WTC11 (cell line): ENCODE data around the gene ZNF780B. TPM values are rescaled to one million over a fixed set of nuclear protein-coding genes. Genes with fewer than 3 reads are reported as not detected.

Experiments
- ATAC-seq: fragments of 200-7000 bp; cut with Tn5 transposase; 2 replicates; pipeline ENCODE4 v1.10.0; 2021; ENCODE audit warnings: mild to moderate bottlenecking, moderate library complexity
- CTCF ChIA-PET: fragments of 300-600 bp; sonication (Branson Sonifier 250); formaldehyde crosslinking; loops from one replicate; lab custom pipeline; 2021; ENCODE audit warnings: antibody characterized with exemption; lab: Charles Lee
- POLR2A ChIA-PET: fragments of 350-600 bp; sonication (Branson Sonifier 250); formaldehyde crosslinking; loops from one replicate; lab custom pipeline; 2021; ENCODE audit warnings: antibody characterized with exemption; lab: Charles Lee
- DNase-seq: peaks from one replicate; pipeline ENCODE4 v3.0.0; 2021; ENCODE audit warnings: low spot score
- H3K27ac Mint-ChIP-seq: 2 replicates; pipeline ENCODE4 v1.8.0; 2021; ENCODE audit warnings: mixed read lengths
- H3K27me3 Mint-ChIP-seq: 2 replicates; pipeline ENCODE4 v1.8.0; 2021; ENCODE audit warnings: low read depth, mild to moderate bottlenecking, moderate library complexity, mixed read lengths
- H3K36me3 Mint-ChIP-seq: 2 replicates; pipeline ENCODE4 v1.8.0; 2021; ENCODE audit warnings: mixed read lengths
- H3K4me1 Mint-ChIP-seq: 2 replicates; pipeline ENCODE4 v1.8.0; 2022; ENCODE audit warnings: mixed read lengths
- H3K4me3 Mint-ChIP-seq: 2 replicates; pipeline ENCODE4 v1.8.0; 2021; ENCODE audit warnings: mild to moderate bottlenecking, moderate library complexity, mixed read lengths
- H3K9me3 Mint-ChIP-seq: 2 replicates; pipeline ENCODE4 v1.8.0; 2021; ENCODE audit warnings: mixed read lengths
- ATF1 ChIP-seq: sonication (generic); formaldehyde crosslinking; IDR thresholded peaks from 2 replicates; pipeline ENCODE4 v1.8.1; 2023; ENCODE audit warnings: mild to moderate bottlenecking, moderate library complexity, missing genetic modification reagents
- CBFB ChIP-seq: sonication (generic); formaldehyde crosslinking; IDR thresholded peaks from 2 replicates; pipeline ENCODE4 v1.8.1; 2022; ENCODE audit warnings: mild to moderate bottlenecking, low read depth, missing genetic modification reagents
- CREB1 ChIP-seq: sonication (generic); formaldehyde crosslinking; IDR thresholded peaks from 2 replicates; pipeline ENCODE4 v1.8.0; 2023; ENCODE audit warnings: mild to moderate bottlenecking, missing genetic modification reagents
- ELF4 ChIP-seq: sonication (generic); formaldehyde crosslinking; IDR thresholded peaks from 2 replicates; pipeline ENCODE4 v1.8.1; 2022; ENCODE audit warnings: low read depth, mild to moderate bottlenecking, moderate library complexity, missing genetic modification reagents
- FOXP1 ChIP-seq: sonication (generic); formaldehyde crosslinking; IDR thresholded peaks from 2 replicates; pipeline ENCODE4 v1.8.0; 2022; ENCODE audit warnings: missing genetic modification reagents, mild to moderate bottlenecking, moderate library complexity, borderline replicate concordance
- GABPB1 ChIP-seq: sonication (generic); formaldehyde crosslinking; IDR thresholded peaks from 2 replicates; pipeline ENCODE4 v1.8.1; 2023; ENCODE audit warnings: mild to moderate bottlenecking, missing genetic modification reagents
- NFE2L1 ChIP-seq: sonication (generic); formaldehyde crosslinking; IDR thresholded peaks from 2 replicates; pipeline ENCODE4 v1.8.1; 2023; ENCODE audit warnings: missing genetic modification reagents
- NFYB ChIP-seq: sonication (generic); formaldehyde crosslinking; conservative IDR thresholded peaks from 2 replicates; pipeline ENCODE4 v1.8.0; 2022; ENCODE audit warnings: low read depth, missing genetic modification reagents
- PRRX2 ChIP-seq: fragments of 250-450 bp; sonication (Bioruptor Pico); IDR thresholded peaks from 2 replicates; pipeline ENCODE4 v1.8.0; 2021; ENCODE audit warnings: mild to moderate bottlenecking
- RORB ChIP-seq: fragments of 250-450 bp; sonication (Bioruptor Pico); IDR thresholded peaks from 2 replicates; pipeline ENCODE4 v1.9.0; 2021; ENCODE audit warnings: mild to moderate bottlenecking
- SMAD4 ChIP-seq: sonication (generic); formaldehyde crosslinking; IDR thresholded peaks from 2 replicates; pipeline ENCODE4 v1.8.0; 2022; ENCODE audit warnings: mild to moderate bottlenecking, missing genetic modification reagents
- ZNF317 ChIP-seq: sonication (generic); formaldehyde crosslinking; IDR thresholded peaks from 2 replicates; pipeline ENCODE4 v1.8.1; 2023; ENCODE audit warnings: low read depth, mild to moderate bottlenecking, moderate library complexity, missing genetic modification reagents, borderline replicate concordance
- ZNF423 ChIP-seq: fragments of 250-450 bp; sonication (Bioruptor Pico); IDR thresholded peaks from 2 replicates; pipeline ENCODE4 v2.1.2; 2022; ENCODE audit warnings: mild to moderate bottlenecking, moderate library complexity
- total RNA-seq: library from RNA; stranded (reverse); gene quantifications from 3 replicates; pipeline ENCODE4 v1.2.3, GENCODE V29; 2021
- TF ChIP-seq, protein P1 (sequence below): fragments of 250-450 bp; sonication (Bioruptor Pico); IDR thresholded peaks from 2 replicates; pipeline ENCODE4 v1.9.0; 2021; ENCODE audit warnings: mild to moderate bottlenecking, borderline replicate concordance
- TF ChIP-seq, protein P2 (sequence below): sonication (generic); formaldehyde crosslinking; IDR thresholded peaks from 2 replicates; pipeline ENCODE4 v1.8.1; 2023; ENCODE audit warnings: mild to moderate bottlenecking, missing genetic modification reagents, moderate library complexity
- TF ChIP-seq, protein P3 (sequence below): fragments of 250-450 bp; sonication (Bioruptor Pico); conservative IDR thresholded peaks from 2 replicates; pipeline ENCODE4 v1.9.0; 2021; ENCODE audit warnings: mild to moderate bottlenecking
- TF ChIP-seq, protein P4 (sequence below): sonication (generic); formaldehyde crosslinking; IDR thresholded peaks from 2 replicates; pipeline ENCODE4 v1.8.0; 2022; ENCODE audit warnings: mild to moderate bottlenecking, missing genetic modification reagents
- TF ChIP-seq, protein P5 (sequence below): sonication (generic); formaldehyde crosslinking; IDR thresholded peaks from 2 replicates; pipeline ENCODE4 v1.8.1; 2022; ENCODE audit warnings: mild to moderate bottlenecking, moderate library complexity, missing genetic modification reagents
- TF ChIP-seq, protein P6 (sequence below): sonication (generic); formaldehyde crosslinking; conservative IDR thresholded peaks from 2 replicates; pipeline ENCODE4 v1.8.1; 2023; ENCODE audit warnings: mild to moderate bottlenecking, low read depth, missing genetic modification reagents, moderate library complexity

ZNF780B gene
- total RNA-seq, 1 experiment from 2014 or later, result 22.9 TPM

DNA sequence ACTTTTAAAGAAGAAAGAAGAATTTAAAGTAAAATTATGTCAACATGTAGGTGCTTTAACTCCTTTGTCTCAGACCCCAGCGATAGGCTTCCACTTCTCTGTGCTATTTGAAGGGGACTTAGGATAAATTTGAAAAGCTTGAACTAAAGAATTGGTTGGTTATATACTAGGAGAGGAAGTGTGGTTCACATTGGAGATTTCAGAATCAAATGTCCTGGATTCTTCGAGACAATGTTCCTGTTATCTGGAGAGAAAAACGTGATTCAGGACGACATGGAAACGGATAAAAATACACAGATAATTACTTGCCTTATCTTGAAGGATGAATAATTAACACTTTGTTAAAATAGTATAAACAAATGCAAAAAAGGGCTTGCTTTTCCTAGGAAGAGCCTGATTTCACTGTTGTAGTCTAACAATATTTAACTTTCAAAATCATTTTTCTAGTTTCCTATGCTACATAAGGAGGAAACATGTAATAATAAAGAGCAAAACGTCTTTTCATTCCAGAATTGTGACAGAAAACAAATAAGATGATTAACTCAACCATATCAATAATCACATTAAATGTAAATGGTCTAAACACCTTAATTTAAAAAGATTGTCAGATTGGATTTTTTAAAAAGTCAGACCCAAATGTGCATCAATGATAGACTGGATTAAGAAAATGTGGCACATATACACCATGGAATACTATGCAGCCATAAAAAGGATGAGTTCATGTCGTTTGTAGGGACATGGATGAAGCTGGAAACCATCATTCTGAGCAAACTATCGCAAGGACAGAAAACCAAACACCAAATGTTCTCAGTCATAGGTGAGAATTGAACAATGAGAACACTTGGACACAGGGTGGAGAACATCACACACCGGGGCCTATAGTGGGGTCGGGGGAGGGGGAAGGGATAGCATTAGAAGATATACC is 35.4 kb upstream of the ZNF780B start (continued):
- TF ChIP-seq CBFB (CRISPR knock-in tag) (no peak), FOXP1 (CRISPR knock-in tag) (no peak)
- TF ChIP-seq, protein P1, sequence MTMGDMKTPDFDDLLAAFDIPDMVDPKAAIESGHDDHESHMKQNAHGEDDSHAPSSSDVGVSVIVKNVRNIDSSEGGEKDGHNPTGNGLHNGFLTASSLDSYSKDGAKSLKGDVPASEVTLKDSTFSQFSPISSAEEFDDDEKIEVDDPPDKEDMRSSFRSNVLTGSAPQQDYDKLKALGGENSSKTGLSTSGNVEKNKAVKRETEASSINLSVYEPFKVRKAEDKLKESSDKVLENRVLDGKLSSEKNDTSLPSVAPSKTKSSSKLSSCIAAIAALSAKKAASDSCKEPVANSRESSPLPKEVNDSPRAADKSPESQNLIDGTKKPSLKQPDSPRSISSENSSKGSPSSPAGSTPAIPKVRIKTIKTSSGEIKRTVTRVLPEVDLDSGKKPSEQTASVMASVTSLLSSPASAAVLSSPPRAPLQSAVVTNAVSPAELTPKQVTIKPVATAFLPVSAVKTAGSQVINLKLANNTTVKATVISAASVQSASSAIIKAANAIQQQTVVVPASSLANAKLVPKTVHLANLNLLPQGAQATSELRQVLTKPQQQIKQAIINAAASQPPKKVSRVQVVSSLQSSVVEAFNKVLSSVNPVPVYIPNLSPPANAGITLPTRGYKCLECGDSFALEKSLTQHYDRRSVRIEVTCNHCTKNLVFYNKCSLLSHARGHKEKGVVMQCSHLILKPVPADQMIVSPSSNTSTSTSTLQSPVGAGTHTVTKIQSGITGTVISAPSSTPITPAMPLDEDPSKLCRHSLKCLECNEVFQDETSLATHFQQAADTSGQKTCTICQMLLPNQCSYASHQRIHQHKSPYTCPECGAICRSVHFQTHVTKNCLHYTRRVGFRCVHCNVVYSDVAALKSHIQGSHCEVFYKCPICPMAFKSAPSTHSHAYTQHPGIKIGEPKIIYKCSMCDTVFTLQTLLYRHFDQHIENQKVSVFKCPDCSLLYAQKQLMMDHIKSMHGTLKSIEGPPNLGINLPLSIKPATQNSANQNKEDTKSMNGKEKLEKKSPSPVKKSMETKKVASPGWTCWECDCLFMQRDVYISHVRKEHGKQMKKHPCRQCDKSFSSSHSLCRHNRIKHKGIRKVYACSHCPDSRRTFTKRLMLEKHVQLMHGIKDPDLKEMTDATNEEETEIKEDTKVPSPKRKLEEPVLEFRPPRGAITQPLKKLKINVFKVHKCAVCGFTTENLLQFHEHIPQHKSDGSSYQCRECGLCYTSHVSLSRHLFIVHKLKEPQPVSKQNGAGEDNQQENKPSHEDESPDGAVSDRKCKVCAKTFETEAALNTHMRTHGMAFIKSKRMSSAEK (CRISPR knock-in tag), result no peak
- TF ChIP-seq, protein P2, sequence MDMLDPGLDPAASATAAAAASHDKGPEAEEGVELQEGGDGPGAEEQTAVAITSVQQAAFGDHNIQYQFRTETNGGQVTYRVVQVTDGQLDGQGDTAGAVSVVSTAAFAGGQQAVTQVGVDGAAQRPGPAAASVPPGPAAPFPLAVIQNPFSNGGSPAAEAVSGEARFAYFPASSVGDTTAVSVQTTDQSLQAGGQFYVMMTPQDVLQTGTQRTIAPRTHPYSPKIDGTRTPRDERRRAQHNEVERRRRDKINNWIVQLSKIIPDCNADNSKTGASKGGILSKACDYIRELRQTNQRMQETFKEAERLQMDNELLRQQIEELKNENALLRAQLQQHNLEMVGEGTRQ (CRISPR knock-in tag), result no peak
- TF ChIP-seq, protein P3, sequence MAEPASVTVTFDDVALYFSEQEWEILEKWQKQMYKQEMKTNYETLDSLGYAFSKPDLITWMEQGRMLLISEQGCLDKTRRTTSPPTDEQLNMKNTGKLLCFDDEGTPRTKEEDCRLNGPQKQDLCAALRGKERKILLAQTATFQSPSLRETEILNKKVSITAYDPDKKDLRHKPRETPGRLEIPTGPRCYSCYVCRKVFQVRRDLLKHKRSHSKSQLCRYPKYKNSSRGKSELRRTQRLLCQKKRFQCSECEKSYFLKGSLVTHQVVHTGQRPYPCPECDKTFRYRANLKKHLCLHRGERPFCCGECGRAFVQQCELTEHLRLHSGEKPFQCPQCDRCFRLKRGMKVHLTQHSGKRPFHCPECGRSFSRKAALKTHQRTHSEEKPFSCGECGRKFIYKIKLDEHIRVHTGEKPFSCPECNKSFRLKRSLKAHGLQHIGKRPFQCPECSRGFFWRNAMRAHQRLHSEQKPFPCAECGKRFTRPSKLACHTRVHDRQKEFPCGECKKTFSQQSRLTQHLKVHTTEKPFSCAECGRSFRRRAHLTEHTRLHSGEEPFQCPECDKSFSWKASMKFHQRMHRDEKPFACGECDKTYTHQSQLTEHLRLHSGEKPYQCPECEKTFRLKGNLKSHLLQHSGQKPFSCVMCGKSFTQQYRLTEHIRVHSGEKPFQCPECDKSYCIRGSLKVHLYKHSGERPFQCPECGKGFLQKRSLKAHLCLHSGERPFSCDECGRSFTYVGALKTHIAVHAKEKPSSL (CRISPR knock-in tag), result no peak
- TF ChIP-seq, protein P4, sequence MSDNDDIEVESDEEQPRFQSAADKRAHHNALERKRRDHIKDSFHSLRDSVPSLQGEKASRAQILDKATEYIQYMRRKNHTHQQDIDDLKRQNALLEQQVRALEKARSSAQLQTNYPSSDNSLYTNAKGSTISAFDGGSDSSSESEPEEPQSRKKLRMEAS, result no peak

DNA sequence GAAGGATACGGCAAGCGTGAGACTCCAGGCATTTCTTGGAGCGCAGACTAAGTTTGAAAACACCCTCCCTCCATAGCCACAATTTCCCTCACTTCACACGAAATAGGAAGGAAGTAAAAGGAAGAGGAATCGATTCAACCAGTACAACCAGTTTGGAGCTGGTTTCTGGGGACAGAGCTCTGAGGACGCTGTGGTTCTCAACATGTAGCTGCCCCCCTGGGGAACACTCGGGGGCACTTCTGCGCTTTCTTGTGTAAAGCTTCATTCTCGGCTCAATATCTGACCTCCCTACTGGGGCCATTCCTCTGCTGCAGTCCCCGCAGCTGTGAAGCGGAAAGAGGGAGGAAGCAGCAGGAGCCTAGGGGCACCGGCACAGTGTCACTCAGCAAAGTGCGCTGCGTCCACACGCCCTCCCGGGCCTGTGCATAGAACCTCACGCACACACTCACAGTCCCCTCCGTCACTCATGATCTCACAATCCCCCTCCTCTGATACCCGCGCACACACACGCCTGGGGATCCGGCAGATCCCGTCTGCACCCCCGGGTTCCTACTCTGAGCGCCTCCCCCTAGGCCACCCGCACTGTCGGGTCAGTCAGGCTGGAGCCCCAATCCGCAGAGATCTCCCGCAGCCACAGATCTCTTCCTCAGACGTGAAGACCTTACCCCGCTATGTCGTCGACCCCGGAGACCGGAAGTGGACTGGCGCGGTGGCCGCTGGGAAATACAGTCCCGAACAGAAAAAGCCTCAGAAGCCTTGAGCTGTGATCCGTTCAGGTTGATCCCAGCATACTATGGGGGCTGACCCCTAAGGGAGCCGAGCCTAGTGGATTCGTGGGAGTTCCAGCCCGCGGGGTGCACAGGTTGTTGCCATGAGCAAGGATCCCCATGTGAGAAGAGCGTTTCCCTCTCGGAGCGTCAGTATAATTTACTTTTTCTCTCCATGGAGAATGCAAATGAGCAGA is 34.5 kb upstream of the ZNF780B start, which contains the start of gene ZNF780A:
Gene ZNF780A, minus strand, starts transcription at position 703 of the 964 bp plus-strand sequence. CDS start 6,190 bp downstream, outside the sequence.
- ChIA-PET CTCF (interaction anchor here (0.9 to 1.5 kb wide), 5 partner anchors 75 to 209 kb away, joined by 3 to 6 read pairs (median 4); partner anchors contain the start of genes TTC9B and ZNF546), POLR2A (interaction anchor here (0.5 to 1.7 kb wide), 4 partner anchors 32 to 120 kb away, joined by 3 to 5 read pairs (median 4); partner anchors contain the start of gene ZNF780B)
- DNase-seq (peak; percentile 80), ATAC-seq (peak; percentile 95)
- Mint-ChIP-seq H3K27me3 (peaks cover 3% of the 10 kb centered on the region; the same call in 1 of the 2 replicates), H3K4me3 (peak within 1 kb of the TSS; percentile 100), H3K36me3 (peaks cover 7% of the 10 kb centered on the region; the same call in 1 of the 2 replicates), H3K27ac (peak within 1 kb of the TSS; percentile 98), H3K9me3 (peaks cover 9% of the 10 kb centered on the region), H3K4me1 (peaks cover 15% of the 10 kb centered on the region)
- TF ChIP-seq ZNF423 (peak; percentile 22; the same call in 1 of the 2 replicates), NFE2L1 (CRISPR knock-in tag) (no peak), CREB1 (no peak), CBFB (CRISPR knock-in tag) (no peak), ZNF317 (no peak), ATF1 (no peak), SMAD4 (CRISPR knock-in tag) (no peak), GABPB1 (CRISPR knock-in tag) (peak; percentile 82; the same call in 1 of the 2 replicates), NFYB (CRISPR knock-in tag) (no peak), PRRX2 (CRISPR knock-in tag) (no peak), RORB (CRISPR knock-in tag) (no peak), ELF4 (no peak)
- TF ChIP-seq, protein P5, sequence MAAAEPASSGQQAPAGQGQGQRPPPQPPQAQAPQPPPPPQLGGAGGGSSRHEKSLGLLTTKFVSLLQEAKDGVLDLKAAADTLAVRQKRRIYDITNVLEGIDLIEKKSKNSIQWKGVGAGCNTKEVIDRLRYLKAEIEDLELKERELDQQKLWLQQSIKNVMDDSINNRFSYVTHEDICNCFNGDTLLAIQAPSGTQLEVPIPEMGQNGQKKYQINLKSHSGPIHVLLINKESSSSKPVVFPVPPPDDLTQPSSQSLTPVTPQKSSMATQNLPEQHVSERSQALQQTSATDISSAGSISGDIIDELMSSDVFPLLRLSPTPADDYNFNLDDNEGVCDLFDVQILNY, result 0 out of 2 replicates have a peak, but pooled peaks have one; percentile 7
- TF ChIP-seq, protein P6, sequence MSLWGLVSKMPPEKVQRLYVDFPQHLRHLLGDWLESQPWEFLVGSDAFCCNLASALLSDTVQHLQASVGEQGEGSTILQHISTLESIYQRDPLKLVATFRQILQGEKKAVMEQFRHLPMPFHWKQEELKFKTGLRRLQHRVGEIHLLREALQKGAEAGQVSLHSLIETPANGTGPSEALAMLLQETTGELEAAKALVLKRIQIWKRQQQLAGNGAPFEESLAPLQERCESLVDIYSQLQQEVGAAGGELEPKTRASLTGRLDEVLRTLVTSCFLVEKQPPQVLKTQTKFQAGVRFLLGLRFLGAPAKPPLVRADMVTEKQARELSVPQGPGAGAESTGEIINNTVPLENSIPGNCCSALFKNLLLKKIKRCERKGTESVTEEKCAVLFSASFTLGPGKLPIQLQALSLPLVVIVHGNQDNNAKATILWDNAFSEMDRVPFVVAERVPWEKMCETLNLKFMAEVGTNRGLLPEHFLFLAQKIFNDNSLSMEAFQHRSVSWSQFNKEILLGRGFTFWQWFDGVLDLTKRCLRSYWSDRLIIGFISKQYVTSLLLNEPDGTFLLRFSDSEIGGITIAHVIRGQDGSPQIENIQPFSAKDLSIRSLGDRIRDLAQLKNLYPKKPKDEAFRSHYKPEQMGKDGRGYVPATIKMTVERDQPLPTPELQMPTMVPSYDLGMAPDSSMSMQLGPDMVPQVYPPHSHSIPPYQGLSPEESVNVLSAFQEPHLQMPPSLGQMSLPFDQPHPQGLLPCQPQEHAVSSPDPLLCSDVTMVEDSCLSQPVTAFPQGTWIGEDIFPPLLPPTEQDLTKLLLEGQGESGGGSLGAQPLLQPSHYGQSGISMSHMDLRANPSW (CRISPR knock-in tag), result no peak
